Measurements from ENCODE around the gene FAM174B.

The FAM174B gene

GRCh38 chr15:92582206-92582605 is 73.4 kb downstream of the FAM174B start:
- no peaks in the 10 kb centered on the region for H3K79me2 ChIP-seq (ENCODE audit: low read length)
- no peaks in the 10 kb centered on the region for H3K36me3 ChIP-seq (replicated peaks; ENCODE audit: insufficient read depth, low read length)
- H2AFZ ChIP-seq (ENCODE audit: low read length) = no peak overlapping the region
- no peaks in the 10 kb centered on the region for H3F3A ChIP-seq (ENCODE audit: insufficient read depth, low read length)
- no peaks in the 10 kb centered on the region for H3K4me1 ChIP-seq (ENCODE audit: low read length)
- H3K27ac ChIP-seq (ENCODE audit: low read length) = no peak overlapping the region
- TF ChIP-seq CTCF (IDR thresholded peaks at IDR 0.05; ENCODE audit: low read length) (no peak), EZH2 (optimal IDR thresholded peaks at IDR 0.05; ENCODE audit: low read depth, low read length) (no peak), EZH2phosphoT487 (IDR thresholded peaks at IDR 0.05; ENCODE audit: low read length) (no peak)
- H3K9ac ChIP-seq (ENCODE audit: low read length) = no peak overlapping the region
- no peak for DNase-seq
- no peaks in the 10 kb centered on the region for H3K9me3 ChIP-seq (replicated peaks; ENCODE audit: insufficient read depth, low read length)
- no peaks in the 10 kb centered on the region for H4K20me1 ChIP-seq (ENCODE audit: insufficient read depth, low read length)
- H3K27me3 ChIP-seq (replicated peaks; ENCODE audit: insufficient read depth, low read length) = no peaks in the 10 kb centered on the region
- H3K9me2 ChIP-seq (replicated peaks; ENCODE audit: insufficient read depth, low read length) = no peaks in the 10 kb centered on the region
- H3K4me3 ChIP-seq (ENCODE audit: low read length) = no peak overlapping the region
- H3K4me2 ChIP-seq (ENCODE audit: low read depth, low read length) = no peak overlapping the region

GRCh38 chr15:92580933-92581445 is 74.6 kb downstream of the FAM174B start:
- Histone ChIP-seq H3K9me2 (replicated peaks; ENCODE audit: insufficient read depth, low read length) (no peaks in the 10 kb centered on the region), H4K20me1 (ENCODE audit: insufficient read depth, low read length) (no peaks in the 10 kb centered on the region), H3K4me2 (ENCODE audit: low read depth, low read length) (no peak overlapping the region), H3K4me1 (ENCODE audit: low read length) (no peaks in the 10 kb centered on the region), H3K36me3 (replicated peaks; ENCODE audit: insufficient read depth, low read length) (no peaks in the 10 kb centered on the region), H3K27me3 (replicated peaks; ENCODE audit: insufficient read depth, low read length) (no peaks in the 10 kb centered on the region), H3K9ac (ENCODE audit: low read length) (no peak overlapping the region), H3K4me3 (ENCODE audit: low read length) (no peak overlapping the region), H3K27ac (ENCODE audit: low read length) (no peak overlapping the region), H3K9me3 (replicated peaks; ENCODE audit: insufficient read depth, low read length) (no peaks in the 10 kb centered on the region), H2AFZ (ENCODE audit: low read length) (no peak overlapping the region), H3K79me2 (ENCODE audit: low read length) (no peaks in the 10 kb centered on the region), H3F3A (ENCODE audit: insufficient read depth, low read length) (no peaks in the 10 kb centered on the region)
- no peak for DNase-seq
- TF ChIP-seq EZH2 (optimal IDR thresholded peaks at IDR 0.05; ENCODE audit: low read depth, low read length) = no peak
- TF ChIP-seq CTCF (IDR thresholded peaks at IDR 0.05; ENCODE audit: low read length) = no peak
- TF ChIP-seq EZH2phosphoT487 (IDR thresholded peaks at IDR 0.05; ENCODE audit: low read length) = no peak

- Histone ChIP-seq H3K9ac (ENCODE audit: low read length) (no peak overlapping the region), H4K20me1 (ENCODE audit: insufficient read depth, low read length) (no peaks in the 10 kb centered on the region), H3K9me2 (replicated peaks; ENCODE audit: insufficient read depth, low read length) (no peaks in the 10 kb centered on the region), H3K9me3 (replicated peaks; ENCODE audit: insufficient read depth, low read length) (no peaks in the 10 kb centered on the region), H3K27me3 (replicated peaks; ENCODE audit: insufficient read depth, low read length) (no peaks in the 10 kb centered on the region), H3K4me3 (ENCODE audit: low read length) (no peak overlapping the region), H3F3A (ENCODE audit: insufficient read depth, low read length) (no peaks in the 10 kb centered on the region), H2AFZ (ENCODE audit: low read length) (no peak overlapping the region), H3K4me2 (ENCODE audit: low read depth, low read length) (no peak overlapping the region), H3K27ac (ENCODE audit: low read length) (no peak overlapping the region), H3K36me3 (replicated peaks; ENCODE audit: insufficient read depth, low read length) (no peaks in the 10 kb centered on the region), H3K79me2 (ENCODE audit: low read length) (no peaks in the 10 kb centered on the region), H3K4me1 (ENCODE audit: low read length) (no peaks in the 10 kb centered on the region)
- DNase-seq = no peak
- TF ChIP-seq CTCF (IDR thresholded peaks at IDR 0.05; ENCODE audit: low read length) (no peak), EZH2phosphoT487 (IDR thresholded peaks at IDR 0.05; ENCODE audit: low read length) (no peak), EZH2 (optimal IDR thresholded peaks at IDR 0.05; ENCODE audit: low read depth, low read length) (no peak)
These were observed 75.1 kb downstream of the FAM174B start for GRCh38 chr15:92580521-92580920.

All from MM.1S (cell line).